ES-I3 (cell line): ENCODE measurements around the gene CCNY.
"Not testable (repeated sequence)": the region's sequence is repeated elsewhere in the genome, so short reads cannot be mapped to it uniquely, and the experiment has no call there.

Source experiments
- H3K36me3 ChIP-seq: 2 replicates; pipeline ENCODE4 v1.6.1; 2013; ENCODE audit warnings: mild to moderate bottlenecking, low read length, control low read depth, moderate library complexity; ENCODE audit not compliant: insufficient read depth
- H3K4me1 ChIP-seq: 2 replicates; pipeline ENCODE4 v1.6.1; 2013; ENCODE audit warnings: mild to moderate bottlenecking, control low read depth, low read length; ENCODE audit not compliant: insufficient read depth
- H3K9ac ChIP-seq: 2 replicates; pipeline ENCODE4 v1.6.1; 2013; ENCODE audit warnings: low read depth, mild to moderate bottlenecking, low read length, moderate library complexity
- H3K9me3 ChIP-seq: 2 replicates; pipeline ENCODE4 v1.6.1; 2013; ENCODE audit warnings: mild to moderate bottlenecking, low read length, moderate library complexity; ENCODE audit not compliant: control insufficient read depth, insufficient read depth

CCNY gene

GRCh38 chr10:35406003-35406630, 69.8 kb downstream of the CCNY start:
- H3K9me3 ChIP-seq, H3K4me1 ChIP-seq, H3K36me3 ChIP-seq, H3K9ac ChIP-seq: not testable (repeated sequence)

GRCh38 chr10:35407696-35408095, 71.4 kb downstream of the CCNY start:
- H3K9me3 ChIP-seq, H3K36me3 ChIP-seq, H3K9ac ChIP-seq: not testable (repeated sequence)
- peaks cover 17% of the 10 kb centered on the region for H3K4me1 ChIP-seq

- Histone ChIP-seq H3K9ac (no peak overlapping the region), H3K9me3 (no peaks in the 10 kb centered on the region), H3K4me1 (peaks cover 31% of the 10 kb centered on the region), H3K36me3 (no peaks in the 10 kb centered on the region)
These were observed 72.8 kb downstream of the CCNY start for GRCh38 chr10:35409094-35409582.

GRCh38 chr10:35409808-35410207, 73.5 kb downstream of the CCNY start:
- no peaks in the 10 kb centered on the region for H3K36me3 ChIP-seq
- H3K4me1 ChIP-seq: peaks cover 38% of the 10 kb centered on the region
- H3K9ac ChIP-seq: no peak overlapping the region
- no peaks in the 10 kb centered on the region for H3K9me3 ChIP-seq

- Histone ChIP-seq H3K4me1 (peaks cover 43% of the 10 kb centered on the region), H3K9me3 (no peaks in the 10 kb centered on the region; the same call in 1 of the 2 replicates), H3K9ac (no peak overlapping the region), H3K36me3 (no peaks in the 10 kb centered on the region)
These were observed 75.9 kb downstream of the CCNY start for GRCh38 chr10:35412003-35412723.

GRCh38 chr10:35412900-35413491, 76.7 kb downstream of the CCNY start:
- Histone ChIP-seq H3K9ac (no peak overlapping the region), H3K4me1 (peaks cover 48% of the 10 kb centered on the region), H3K36me3 (no peaks in the 10 kb centered on the region), H3K9me3 (no peaks in the 10 kb centered on the region; the same call in 1 of the 2 replicates)

- Histone ChIP-seq H3K36me3 (no peaks in the 10 kb centered on the region), H3K9me3 (no peaks in the 10 kb centered on the region; the same call in 1 of the 2 replicates), H3K9ac (no peak overlapping the region), H3K4me1 (peaks cover 53% of the 10 kb centered on the region)
These were observed 77.9 kb downstream of the CCNY start for GRCh38 chr10:35413985-35414861.

- no peaks in the 10 kb centered on the region for H3K36me3 ChIP-seq
- no peak overlapping the region for H3K9ac ChIP-seq
These were observed 79.2 kb downstream of the CCNY start for GRCh38 chr10:35415505-35415904.

GRCh38 chr10:35416619-35417312, 80.5 kb downstream of the CCNY start:
- no peak overlapping the region for H3K9ac ChIP-seq
- H3K36me3 ChIP-seq: no peaks in the 10 kb centered on the region
- H3K9me3 ChIP-seq: no peaks in the 10 kb centered on the region; the same call in 1 of the 2 replicates
- H3K4me1 ChIP-seq: peaks cover 60% of the 10 kb centered on the region

More at GRCh38 chr10:35415505-35415904, 79.2 kb downstream of the CCNY start:
- Histone ChIP-seq H3K4me1 (peaks cover 56% of the 10 kb centered on the region), H3K9me3 (no peaks in the 10 kb centered on the region; the same call in 1 of the 2 replicates)

- H3K9me3 ChIP-seq: no peaks in the 10 kb centered on the region; the same call in 1 of the 2 replicates
- H3K4me1 ChIP-seq: peaks cover 59% of the 10 kb centered on the region
- H3K9ac ChIP-seq: no peak overlapping the region
- H3K36me3 ChIP-seq: no peaks in the 10 kb centered on the region
These were observed 81.0 kb downstream of the CCNY start for GRCh38 chr10:35417313-35417625.

GRCh38 chr10:35417795-35418194, 81.5 kb downstream of the CCNY start:
- Histone ChIP-seq H3K9me3 (no peaks in the 10 kb centered on the region; the same call in 1 of the 2 replicates), H3K9ac (no peak overlapping the region), H3K4me1 (peaks cover 59% of the 10 kb centered on the region), H3K36me3 (no peaks in the 10 kb centered on the region)

- not testable (repeated sequence) for H3K9me3 ChIP-seq, H3K9ac ChIP-seq, H3K36me3 ChIP-seq
- H3K4me1 ChIP-seq: peaks cover 51% of the 10 kb centered on the region
These were observed 82.3 kb downstream of the CCNY start for GRCh38 chr10:35418580-35418979.

- H3K9ac ChIP-seq: no peak overlapping the region
These were observed 83.7 kb downstream of the CCNY start for GRCh38 chr10:35420044-35420443.

More at GRCh38 chr10:35420044-35420443, 83.7 kb downstream of the CCNY start:
- H3K36me3 ChIP-seq: no peaks in the 10 kb centered on the region
- peaks cover 43% of the 10 kb centered on the region for H3K4me1 ChIP-seq
- no peaks in the 10 kb centered on the region; the same call in 1 of the 2 replicates for H3K9me3 ChIP-seq
